ENCODE data around the gene ELF1. TPM values are rescaled to one million over a fixed set of nuclear protein-coding genes. Genes with fewer than 3 reads are reported as not detected.
A peak's percentile ranks its signal among the peaks of the same experiment; 100 is the strongest.

The ELF1 gene
- total RNA-seq, 1 donor from 2014 or later: 65.0 TPM

- peaks cover 59% of the 10 kb centered on the region for H3K4me1 Mint-ChIP-seq
- no peak for DNase-seq
- no peaks in the 10 kb centered on the region for H3K9me3 Mint-ChIP-seq
- no peaks in the 10 kb centered on the region for H3K27me3 Mint-ChIP-seq
- peak overlapping the region; percentile 81 for H3K4me3 Mint-ChIP-seq
- intact Hi-C loops (cut with micrococcal nuclease): loop anchor here (1.0 to 5.0 kb wide), 4 partner anchors 10 to 230 kb away; partner anchors contain the start of gene WBP4
- peak overlapping the region; percentile 81 for H3K27ac Mint-ChIP-seq
- H3K36me3 Mint-ChIP-seq (ENCODE audit: low read depth): peaks cover 20% of the 10 kb centered on the region
These were observed 11.4 kb downstream of the ELF1 start for GRCh38 chr13:41007744-41008128.

GRCh38 chr13:41006978-41007743 lies 12.0 kb downstream of the ELF1 start:
- intact Hi-C loops (cut with micrococcal nuclease): loop anchor here (5.0 kb wide), 1 partner anchor 230 kb away; no protein-coding TSS in a partner anchor
- peak overlapping the region; percentile 81 for H3K27ac Mint-ChIP-seq
- H3K4me1 Mint-ChIP-seq: peaks cover 58% of the 10 kb centered on the region
- no peak for DNase-seq
- peaks cover 17% of the 10 kb centered on the region for H3K36me3 Mint-ChIP-seq (ENCODE audit: low read depth)
- peak overlapping the region; percentile 81 for H3K4me3 Mint-ChIP-seq
- H3K27me3 Mint-ChIP-seq: no peaks in the 10 kb centered on the region
- no peaks in the 10 kb centered on the region for H3K9me3 Mint-ChIP-seq

- H3K4me1 Mint-ChIP-seq: peaks cover 58% of the 10 kb centered on the region
- no peaks in the 10 kb centered on the region for H3K9me3 Mint-ChIP-seq
- H3K27ac Mint-ChIP-seq: peak overlapping the region; percentile 84
- intact Hi-C loops (cut with micrococcal nuclease): loop anchor here (5.0 kb wide), 1 partner anchor 229 kb away; no protein-coding TSS in a partner anchor
- H3K4me3 Mint-ChIP-seq: peak overlapping the region; percentile 74
- H3K36me3 Mint-ChIP-seq (ENCODE audit: low read depth): peaks cover 18% of the 10 kb centered on the region
- no peak for DNase-seq
- H3K27me3 Mint-ChIP-seq: no peaks in the 10 kb centered on the region
These were observed 12.8 kb downstream of the ELF1 start for GRCh38 chr13:41006306-41006705.

GRCh38 chr13:41005704-41006103 lies 13.4 kb downstream of the ELF1 start:
- H3K4me1 Mint-ChIP-seq: peaks cover 56% of the 10 kb centered on the region
- H3K36me3 Mint-ChIP-seq (ENCODE audit: low read depth): peaks cover 16% of the 10 kb centered on the region
- intact Hi-C loops (cut with micrococcal nuclease): loop anchor here (1.0 to 5.0 kb wide), 4 partner anchors 10 to 228 kb away; partner anchors contain the start of gene ELF1
- H3K4me3 Mint-ChIP-seq: peak overlapping the region; percentile 74
- no peaks in the 10 kb centered on the region for H3K9me3 Mint-ChIP-seq
- peak overlapping the region; percentile 84 for H3K27ac Mint-ChIP-seq
- H3K27me3 Mint-ChIP-seq: no peaks in the 10 kb centered on the region
- DNase-seq: no peak

GRCh38 chr13:41004875-41005693 lies 14.0 kb downstream of the ELF1 start:
- no peaks in the 10 kb centered on the region for H3K9me3 Mint-ChIP-seq
- H3K27me3 Mint-ChIP-seq: no peaks in the 10 kb centered on the region
- H3K4me3 Mint-ChIP-seq: peak overlapping the region; percentile 74
- H3K27ac Mint-ChIP-seq: peak overlapping the region; percentile 84
- intact Hi-C loops (cut with micrococcal nuclease): loop anchor here (1.0 to 5.0 kb wide), 4 partner anchors 10 to 228 kb away; partner anchors contain the start of gene ELF1
- DNase-seq: peak; percentile 82
- H3K36me3 Mint-ChIP-seq (ENCODE audit: low read depth): peaks cover 16% of the 10 kb centered on the region
- H3K4me1 Mint-ChIP-seq: peaks cover 54% of the 10 kb centered on the region

GRCh38 chr13:41002606-41003005 lies 16.5 kb downstream of the ELF1 start:
- Mint-ChIP-seq H3K9me3 (no peaks in the 10 kb centered on the region), H3K4me1 (peaks cover 59% of the 10 kb centered on the region), H3K36me3 (ENCODE audit: low read depth) (peaks cover 30% of the 10 kb centered on the region), H3K27ac (no peak overlapping the region), H3K27me3 (no peaks in the 10 kb centered on the region), H3K4me3 (no peak overlapping the region)
- DNase-seq: no peak
- intact Hi-C loops (cut with micrococcal nuclease): no loop called here

GRCh38 chr13:41001695-41002094 lies 17.4 kb downstream of the ELF1 start:
- H3K36me3 Mint-ChIP-seq (ENCODE audit: low read depth): peaks cover 37% of the 10 kb centered on the region
- peaks cover 58% of the 10 kb centered on the region for H3K4me1 Mint-ChIP-seq
- no peaks in the 10 kb centered on the region for H3K27me3 Mint-ChIP-seq
- no peak overlapping the region for H3K4me3 Mint-ChIP-seq
- H3K9me3 Mint-ChIP-seq: no peaks in the 10 kb centered on the region
- DNase-seq: peak; percentile 55
- intact Hi-C loops (cut with micrococcal nuclease): no loop called here
- peak overlapping the region; percentile 27 for H3K27ac Mint-ChIP-seq

- peaks cover 62% of the 10 kb centered on the region for H3K4me1 Mint-ChIP-seq
- peak overlapping the region; percentile 2 for H3K27ac Mint-ChIP-seq
- H3K9me3 Mint-ChIP-seq: no peaks in the 10 kb centered on the region
- H3K36me3 Mint-ChIP-seq (ENCODE audit: low read depth): peaks cover 47% of the 10 kb centered on the region
- intact Hi-C loops (cut with micrococcal nuclease): no loop called here
- no peak overlapping the region for H3K4me3 Mint-ChIP-seq
- DNase-seq: no peak
- no peaks in the 10 kb centered on the region for H3K27me3 Mint-ChIP-seq
These were observed 19.7 kb downstream of the ELF1 start for GRCh38 chr13:40999416-40999815.

- H3K36me3 Mint-ChIP-seq (ENCODE audit: low read depth): peaks cover 44% of the 10 kb centered on the region
- DNase-seq: no peak
- peaks cover 70% of the 10 kb centered on the region for H3K4me1 Mint-ChIP-seq
- peak overlapping the region; percentile 60 for H3K27ac Mint-ChIP-seq
- H3K27me3 Mint-ChIP-seq: no peaks in the 10 kb centered on the region
- H3K4me3 Mint-ChIP-seq: peak overlapping the region; percentile 2
- intact Hi-C loops (cut with micrococcal nuclease): no loop called here
- no peaks in the 10 kb centered on the region for H3K9me3 Mint-ChIP-seq
These were observed 22.6 kb downstream of the ELF1 start for GRCh38 chr13:40996426-40997092.

GRCh38 chr13:40995997-40996396 lies 23.1 kb downstream of the ELF1 start:
- Mint-ChIP-seq H3K27me3 (no peaks in the 10 kb centered on the region), H3K4me1 (peaks cover 66% of the 10 kb centered on the region), H3K9me3 (no peaks in the 10 kb centered on the region), H3K27ac (no peak overlapping the region), H3K4me3 (no peak overlapping the region), H3K36me3 (ENCODE audit: low read depth) (peaks cover 40% of the 10 kb centered on the region)
- intact Hi-C loops (cut with micrococcal nuclease): loop anchor here (1.0 kb wide), 3 partner anchors 9 to 14 kb away; no protein-coding TSS in a partner anchor
- DNase-seq: no peak

GRCh38 chr13:40994581-40995230 lies 24.4 kb downstream of the ELF1 start:
- Mint-ChIP-seq H3K27me3 (no peaks in the 10 kb centered on the region), H3K4me1 (peaks cover 67% of the 10 kb centered on the region), H3K36me3 (ENCODE audit: low read depth) (peaks cover 37% of the 10 kb centered on the region), H3K27ac (peak overlapping the region; percentile 79), H3K4me3 (peak overlapping the region; percentile 69), H3K9me3 (no peaks in the 10 kb centered on the region)
- intact Hi-C loops (cut with micrococcal nuclease): loop anchor here (1.0 kb wide), 3 partner anchors 8 to 12 kb away; no protein-coding TSS in a partner anchor
- DNase-seq: no peak

- H3K4me3 Mint-ChIP-seq: peak overlapping the region; percentile 35
- H3K4me1 Mint-ChIP-seq: peaks cover 61% of the 10 kb centered on the region
- peak overlapping the region; percentile 76 for H3K27ac Mint-ChIP-seq
- H3K9me3 Mint-ChIP-seq: no peaks in the 10 kb centered on the region
- intact Hi-C loops (cut with micrococcal nuclease): no loop called here
- peaks cover 30% of the 10 kb centered on the region for H3K36me3 Mint-ChIP-seq (ENCODE audit: low read depth)
- no peak for DNase-seq
- H3K27me3 Mint-ChIP-seq: no peaks in the 10 kb centered on the region
These were observed 25.1 kb downstream of the ELF1 start for GRCh38 chr13:40993987-40994386.
